CD4-positive, alpha-beta T cell treated with Interleukin-15 for 4 hours (primary cell): ENCODE measurements around the gene FOXL1.
A peak's percentile ranks its signal among the peaks of the same experiment; 100 is the strongest.

ENCODE experiments used
- DNase-seq: peaks from one replicate; pipeline ENCODE4 v3.0.0-alpha.2; 2020; ENCODE audit warnings: low spot score

FOXL1 gene

GRCh38 chr16:86604436-86605193 lies 26.3 kb downstream of the FOXL1 start:
- DNase-seq: peak; percentile 21

- DNase-seq: no peak
These were observed 27.6 kb downstream of the FOXL1 start for GRCh38 chr16:86605950-86606349.

- no peak for DNase-seq
These were observed 30.0 kb downstream of the FOXL1 start for GRCh38 chr16:86608301-86608747.

- DNase-seq: no peak
These were observed 30.8 kb downstream of the FOXL1 start for GRCh38 chr16:86609115-86609514.

DNA sequence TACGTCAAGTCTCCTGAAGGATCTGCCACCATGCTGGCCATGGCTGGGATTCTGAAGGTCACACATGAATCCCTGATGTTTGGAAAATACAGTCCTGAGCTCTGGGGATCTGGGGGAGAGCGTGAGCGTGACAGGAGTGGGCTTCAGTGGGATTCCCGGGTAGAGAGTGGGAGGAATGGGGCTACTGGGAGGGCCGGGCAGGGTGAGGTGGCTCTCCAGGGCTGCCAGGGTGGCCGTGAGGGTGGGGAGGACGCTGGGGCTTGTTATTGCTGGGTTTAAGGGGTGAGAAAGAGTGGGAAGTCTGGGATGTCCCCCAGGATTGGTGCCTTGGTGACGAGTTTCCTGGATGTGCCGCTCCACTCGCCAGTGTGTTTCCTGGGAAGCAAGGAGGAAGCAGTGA lies 31.3 kb downstream of the FOXL1 start:
- DNase-seq: no peak

DNA sequence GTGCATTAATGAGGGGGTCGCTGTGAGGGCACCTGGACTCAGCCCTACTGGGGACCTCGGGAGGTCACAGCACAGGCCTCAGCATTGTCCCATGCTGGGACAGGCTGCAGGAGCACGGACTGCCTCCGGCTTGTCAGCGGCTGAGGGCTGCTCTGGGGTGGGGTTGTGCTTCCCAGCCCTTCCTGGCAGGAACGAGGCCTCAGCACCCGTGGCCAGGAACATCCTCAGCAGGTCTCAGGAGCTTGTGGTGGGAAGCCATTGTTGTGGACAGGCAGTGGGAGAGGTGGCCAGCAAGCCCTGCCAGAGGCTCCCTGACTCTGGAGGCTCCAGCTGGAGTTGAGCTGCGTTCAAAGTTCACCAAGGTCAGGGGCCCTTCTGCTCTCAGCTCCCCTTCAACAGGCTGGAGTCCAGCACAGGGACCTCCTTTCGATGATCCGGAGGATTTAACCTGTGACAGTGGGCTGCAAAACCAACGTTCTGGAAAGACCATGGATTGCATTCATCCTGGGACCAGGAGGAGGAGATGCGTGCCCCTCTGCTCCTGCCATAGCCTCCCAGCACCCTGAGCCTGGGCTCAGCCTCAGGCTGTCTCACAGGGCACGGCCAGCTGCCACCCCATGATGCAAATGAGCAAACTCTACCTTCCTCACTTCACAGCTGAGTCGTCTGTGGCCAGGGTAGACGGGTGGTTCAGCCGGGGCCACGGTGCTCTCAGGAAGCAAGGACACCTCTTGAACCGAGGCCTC lies 32.6 kb downstream of the FOXL1 start:
- no peak for DNase-seq

DNA sequence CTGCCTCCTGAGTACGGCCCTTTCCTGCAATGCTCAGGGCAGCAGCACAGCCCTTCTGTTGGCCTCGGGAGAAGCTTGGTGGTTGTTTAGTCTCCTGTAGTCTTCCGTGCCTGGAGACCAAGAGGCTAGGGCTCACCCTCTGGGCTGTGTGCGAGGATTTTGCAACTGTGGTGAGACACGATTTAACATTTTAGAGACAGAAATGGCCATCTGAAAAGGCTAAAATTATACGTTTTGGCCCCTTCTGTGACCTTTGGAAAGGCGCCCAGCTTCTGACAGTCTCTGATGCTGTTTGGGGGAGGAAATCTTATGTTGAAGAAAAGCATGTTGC lies 33.1 kb downstream of the FOXL1 start:
- no peak for DNase-seq

GRCh38 chr16:86611941-86612340 lies 33.6 kb downstream of the FOXL1 start:
- DNase-seq: no peak

DNA sequence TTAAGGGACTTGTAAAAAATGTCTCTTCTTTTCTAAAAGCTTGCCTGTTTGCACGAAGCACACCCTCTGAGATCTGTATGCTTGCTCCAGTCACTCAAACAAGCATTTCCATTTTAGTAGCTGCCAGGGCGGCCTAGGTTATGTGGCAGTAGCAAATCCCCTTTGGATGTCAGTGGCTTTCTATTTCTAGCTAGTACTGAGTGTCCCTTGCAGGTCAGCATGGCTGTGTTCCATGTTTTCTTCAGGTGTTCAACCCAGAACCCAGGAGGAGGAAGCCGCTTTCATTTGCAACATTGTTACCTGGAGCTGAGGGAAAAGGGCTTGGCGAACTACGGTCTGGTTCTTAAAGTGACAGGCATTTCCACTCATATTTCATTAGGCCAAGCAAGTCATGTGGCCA lies 36.4 kb downstream of the FOXL1 start:
- DNase-seq: no peak

DNA sequence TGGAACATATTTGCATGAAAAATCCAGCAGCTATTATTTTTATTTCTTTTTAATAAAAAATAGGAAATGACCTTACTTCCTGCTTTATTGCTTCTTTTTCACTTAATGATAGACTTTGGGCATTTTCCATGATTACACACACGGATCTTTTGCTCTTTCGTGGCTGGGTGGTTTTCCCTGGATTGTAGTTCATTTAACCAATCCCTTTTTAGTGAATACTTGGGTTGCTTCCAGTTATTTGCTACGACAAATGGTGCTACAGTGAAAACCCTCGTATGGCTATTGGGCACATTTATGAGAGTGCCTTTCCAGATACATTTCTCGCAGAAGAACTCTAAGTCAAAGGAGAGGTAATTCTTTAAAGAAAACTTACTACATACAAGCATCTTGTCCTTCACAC lies 38.6 kb downstream of the FOXL1 start:
- no peak for DNase-seq

DNA sequence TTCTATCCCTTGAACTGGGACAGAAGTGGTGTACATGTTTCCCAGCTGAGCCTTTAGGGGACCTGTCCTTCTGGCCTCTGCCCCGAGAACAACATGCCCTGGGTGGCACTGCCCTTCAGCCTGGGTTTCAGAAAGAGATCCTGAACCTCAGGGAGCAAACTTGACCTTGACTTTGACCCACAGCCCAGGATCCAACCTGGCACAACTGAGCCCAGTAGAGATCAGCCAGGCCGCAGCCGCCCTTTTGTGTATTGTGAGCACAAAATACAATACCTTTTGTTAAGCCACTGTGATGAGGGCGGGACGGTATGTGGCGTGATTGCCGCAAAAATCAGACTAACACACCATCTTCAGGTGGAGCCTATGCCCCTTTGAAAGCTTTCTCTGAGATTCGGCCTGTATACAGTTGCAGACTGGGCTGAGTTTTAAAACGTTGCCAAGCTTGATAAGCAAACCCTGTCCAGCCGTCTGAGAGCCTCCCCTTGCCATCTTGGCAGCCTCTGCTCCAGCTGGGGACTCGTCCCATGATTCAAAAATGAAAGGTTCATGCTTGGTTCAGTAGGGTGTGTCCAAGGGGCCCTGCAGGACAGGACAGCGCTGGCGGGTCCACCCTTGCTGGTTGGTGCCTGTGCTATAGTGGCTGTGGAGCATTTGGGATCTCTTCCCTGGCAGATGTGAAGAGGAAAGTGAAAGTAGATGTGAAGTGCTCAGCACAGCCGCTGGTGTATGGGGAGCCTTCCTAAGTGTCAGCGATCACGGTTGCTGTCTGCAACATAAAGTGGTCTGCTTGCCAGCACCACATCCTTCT lies 40.3 kb downstream of the FOXL1 start:
- no peak for DNase-seq

DNA sequence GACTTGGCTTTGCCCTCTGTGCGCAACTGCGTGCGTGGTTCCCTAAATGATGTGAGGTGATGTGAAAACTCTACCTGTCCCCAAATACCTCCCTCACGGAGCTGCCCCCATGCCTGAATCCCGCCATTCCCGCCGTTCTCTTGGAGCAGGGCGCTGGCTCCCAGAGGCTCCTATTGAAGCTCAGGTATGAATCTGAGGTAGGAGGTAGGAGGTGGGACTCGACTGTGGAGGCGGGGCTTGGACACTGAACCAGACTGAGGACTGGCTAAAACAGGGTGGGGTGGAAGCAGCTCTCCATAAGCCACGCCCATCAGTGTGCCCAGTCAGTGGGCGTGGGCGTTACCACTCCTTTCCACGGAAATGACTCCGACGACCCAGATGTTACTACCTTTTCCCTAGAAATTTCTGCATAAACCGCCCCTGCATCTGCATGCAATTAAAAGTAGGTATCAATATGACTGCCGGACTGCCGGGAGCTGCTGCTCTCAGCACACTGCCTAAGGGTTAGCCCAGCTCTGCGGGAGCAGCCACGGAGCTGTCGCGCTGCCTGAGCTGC lies 41.0 kb downstream of the FOXL1 start:
- no peak for DNase-seq

DNA sequence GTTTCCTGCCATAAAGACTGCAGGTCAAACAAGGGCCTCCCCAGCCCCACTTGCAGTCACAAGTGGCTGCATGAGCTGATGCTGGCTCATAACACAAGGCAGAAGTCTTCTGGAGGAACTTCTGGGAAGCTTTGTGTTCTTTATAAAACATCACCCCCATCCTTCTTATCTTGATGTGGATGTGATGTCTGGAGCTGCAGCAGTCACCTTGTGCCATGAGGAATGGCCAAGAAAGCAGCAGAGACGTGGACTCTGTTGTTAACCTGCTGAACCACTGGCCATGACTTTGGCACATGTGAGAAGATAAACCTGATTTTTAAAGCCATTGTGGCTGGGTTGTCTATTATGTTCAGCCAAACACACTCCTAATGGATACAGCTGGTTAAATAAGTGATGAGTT lies 41.8 kb downstream of the FOXL1 start:
- DNase-seq: no peak

DNA sequence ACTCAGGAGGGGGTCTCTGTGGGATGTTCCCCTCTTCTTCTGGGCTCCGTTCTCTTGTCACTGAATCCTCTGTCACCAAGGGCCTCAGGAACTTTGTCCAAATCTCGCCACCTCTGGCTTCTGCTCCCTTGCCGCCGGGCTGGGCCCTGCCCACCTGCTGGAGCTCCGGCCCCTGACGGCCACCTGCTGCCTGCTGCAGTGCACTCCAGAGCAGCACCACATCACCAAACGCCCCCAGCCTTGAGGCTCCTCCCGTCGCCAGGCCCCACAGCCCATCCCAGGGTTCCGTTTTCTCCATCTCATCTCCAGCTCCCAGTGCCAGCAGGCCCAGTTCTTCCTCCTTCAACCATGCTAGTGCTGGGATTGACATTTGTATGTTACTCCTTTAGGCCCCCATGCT lies 43.6 kb downstream of the FOXL1 start:
- no peak for DNase-seq

GRCh38 chr16:86622700-86623615 lies 44.6 kb downstream of the FOXL1 start:
- DNase-seq: no peak

GRCh38 chr16:86625029-86625428 lies 46.7 kb downstream of the FOXL1 start:
- no peak for DNase-seq

- DNase-seq: no peak
These were observed 47.5 kb downstream of the FOXL1 start for GRCh38 chr16:86625821-86626220.

DNA sequence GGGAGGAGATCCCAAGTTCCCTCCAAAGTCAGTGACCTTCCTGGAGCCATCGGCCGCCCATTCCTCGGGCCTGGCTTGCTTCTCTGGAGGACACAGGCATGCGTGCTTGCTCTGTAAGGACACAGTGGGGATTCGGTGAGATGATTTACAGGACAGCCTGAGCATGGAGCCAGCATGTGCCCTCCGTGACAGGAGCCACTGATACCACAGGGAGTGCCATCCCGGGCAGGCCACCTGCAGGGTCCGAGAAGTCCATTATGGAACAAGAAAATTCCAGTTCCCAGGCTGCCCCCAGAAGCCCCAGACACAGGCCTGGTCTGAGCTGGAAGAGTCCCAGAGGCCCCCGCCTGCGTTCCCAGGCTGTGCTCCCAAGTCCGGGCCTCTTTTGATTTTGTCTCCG lies 47.9 kb downstream of the FOXL1 start:
- no peak for DNase-seq

- DNase-seq: no peak
These were observed 48.6 kb downstream of the FOXL1 start for GRCh38 chr16:86626966-86627365.

GRCh38 chr16:86628614-86629013 lies 50.3 kb downstream of the FOXL1 start:
- DNase-seq: no peak

GRCh38 chr16:86630471-86630870 lies 52.1 kb downstream of the FOXL1 start:
- no peak for DNase-seq

DNA sequence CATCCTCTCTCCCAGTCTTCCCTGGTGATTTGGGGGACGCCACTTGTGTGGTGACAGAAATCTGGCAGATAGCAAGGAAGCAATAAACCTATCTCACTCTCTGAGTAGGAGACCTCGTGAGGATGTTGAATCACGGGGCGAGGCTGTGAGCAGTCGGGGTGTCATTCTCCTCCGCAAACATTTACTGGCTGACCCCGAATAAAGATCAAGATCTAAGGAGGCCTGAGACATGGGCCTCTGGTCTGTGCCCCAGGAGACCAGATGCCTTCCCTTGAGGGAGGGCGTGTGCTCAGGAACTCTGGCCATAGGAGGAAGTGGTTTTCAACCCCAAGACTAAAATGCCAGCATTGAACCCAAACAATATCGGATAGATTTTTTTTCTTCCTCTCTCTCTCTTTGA lies 53.1 kb downstream of the FOXL1 start:
- DNase-seq: no peak
